H1 (cell line): ENCODE results near the gene ZNF512. TPM values are rescaled to one million over a fixed set of nuclear protein-coding genes. Genes with fewer than 3 reads are reported as not detected.

Experiments
- EZH2 ChIP-seq: fragments of 200-600 bp; sonication (generic); IDR thresholded peaks from 2 replicates; pipeline ENCODE4 v1.7.1; 2012; ENCODE audit warnings: low read depth, mild to moderate bottlenecking, moderate library complexity, low read length, inconsistent platforms; ENCODE audit not compliant: severe bottlenecking
- GTF2F1 ChIP-seq: IDR thresholded peaks from 2 replicates; pipeline ENCODE4 v1.6.1; 2012; ENCODE audit warnings: low read depth, low read length, improper control_type of control experiment, borderline replicate concordance
- HDAC2 ChIP-seq, 2 experiments: fragments of 300-600 bp in 1 of 2; sonication (generic) in 1 of 2; IDR thresholded peaks; 2 replicates each; pipeline ENCODE4 v1.6.1; 2011 to 2012; ENCODE audit warnings: low read depth in 2 of 2, low read length in 2 of 2, mild to moderate bottlenecking in 2 of 2, moderate library complexity in 2 of 2, borderline replicate concordance in 1 of 2, inconsistent platforms in 1 of 2
- KDM4A ChIP-seq: IDR thresholded peaks from one replicate; pipeline ENCODE4 v1.7.1; 2012; ENCODE audit warnings: low read depth, mild to moderate bottlenecking, moderate library complexity, low read length, inconsistent platforms; ENCODE audit not compliant: severe bottlenecking
- NANOG ChIP-seq: IDR thresholded peaks from 2 replicates; pipeline ENCODE4 v1.6.1; 2011; ENCODE audit warnings: low read length, low read depth, mild to moderate bottlenecking, inconsistent platforms; ENCODE audit not compliant: insufficient read depth, poor library complexity, severe bottlenecking
- RNF2 ChIP-seq: fragments of 200-900, 300-1000 bp; sonication (generic); IDR thresholded peaks from 2 replicates; pipeline ENCODE4 v1.7.1; 2016; ENCODE audit warnings: borderline replicate concordance, low read depth, mild to moderate bottlenecking, antibody characterized with exemption, low read length; ENCODE audit not compliant: poor library complexity, severe bottlenecking; ENCODE audit errors: missing control alignments
- SAP30 ChIP-seq: fragments of 300-600 bp; sonication (generic); IDR thresholded peaks from 2 replicates; pipeline ENCODE4 v1.7.1; 2012; ENCODE audit warnings: low read length, moderate library complexity, mild to moderate bottlenecking, inconsistent platforms; ENCODE audit not compliant: insufficient read depth, insufficient replicate concordance
- TAF1 ChIP-seq: IDR thresholded peaks from 2 replicates; pipeline ENCODE4 v1.6.1; 2011; ENCODE audit warnings: mild to moderate bottlenecking, low read depth, low read length
- TBP ChIP-seq: IDR thresholded peaks from 2 replicates; pipeline ENCODE4 v1.6.1; 2011; ENCODE audit warnings: low read depth, low read length, improper control_type of control experiment
- polyA plus RNA-seq, 7 experiments: library from polyadenylated mRNA; depleted of rRNA in 3 of 7; stranded (reverse) in 5 of 7; unstranded in 2 of 7; fragments of >200 nt in 5 of 7; fragments of 200-250 nt in 2 of 7; gene quantifications; 1 replicate in 5 of 7; 2 replicates in 1 of 7; 4 replicates in 1 of 7; pipeline versions ENCODE4 v1.2.1 to v1.2.3, GENCODE V29; 2011 to 2013; ENCODE audit warnings: missing spikeins in 2 of 7, mixed read lengths in 2 of 7
- total RNA-seq: library from RNA; stranded (reverse); fragmentation: NEBNext Ultra II Directional; extraction: Animal tissue kit (Norgen Biotek cat#: 25700); gene quantifications from 2 replicates; pipeline ENCODE4 v1.2.1, GENCODE V29; 2021
- TF ChIP-seq, protein P1 (sequence below): fragments of 300-600 bp; sonication (generic); IDR thresholded peaks from 2 replicates; pipeline ENCODE4 v1.7.1; 2012; ENCODE audit warnings: low read length, moderate library complexity, mild to moderate bottlenecking, inconsistent platforms; ENCODE audit not compliant: insufficient replicate concordance

ZNF512 gene
- total and polyA plus RNA-seq, 2 of the 8 experiments (the other 6 are each of a cell fraction or from before 2014, with no cell fraction given) = 17.6 to 37.9 TPM

DNA sequence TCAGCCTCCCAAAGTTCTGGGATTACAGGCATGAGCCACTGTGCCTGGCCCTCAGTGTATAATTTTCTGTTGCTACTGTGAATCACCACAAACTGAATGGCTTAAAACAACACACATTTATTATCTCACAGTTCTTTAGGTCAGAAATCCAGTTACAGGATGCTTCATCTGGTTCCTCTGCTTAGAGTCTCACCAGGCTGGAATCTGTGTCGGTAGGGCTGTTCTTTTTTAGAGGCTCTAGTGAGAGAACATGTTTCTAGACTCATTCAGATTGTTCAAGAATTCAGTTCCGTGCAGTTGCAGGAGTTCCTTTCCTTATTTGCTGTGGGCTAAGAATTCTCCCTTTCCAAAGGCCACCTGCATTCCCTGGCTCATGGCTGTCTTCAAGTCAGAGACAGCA, 23.8 kb downstream of the ZNF512 start (continued):
- TF ChIP-seq, protein P1, sequence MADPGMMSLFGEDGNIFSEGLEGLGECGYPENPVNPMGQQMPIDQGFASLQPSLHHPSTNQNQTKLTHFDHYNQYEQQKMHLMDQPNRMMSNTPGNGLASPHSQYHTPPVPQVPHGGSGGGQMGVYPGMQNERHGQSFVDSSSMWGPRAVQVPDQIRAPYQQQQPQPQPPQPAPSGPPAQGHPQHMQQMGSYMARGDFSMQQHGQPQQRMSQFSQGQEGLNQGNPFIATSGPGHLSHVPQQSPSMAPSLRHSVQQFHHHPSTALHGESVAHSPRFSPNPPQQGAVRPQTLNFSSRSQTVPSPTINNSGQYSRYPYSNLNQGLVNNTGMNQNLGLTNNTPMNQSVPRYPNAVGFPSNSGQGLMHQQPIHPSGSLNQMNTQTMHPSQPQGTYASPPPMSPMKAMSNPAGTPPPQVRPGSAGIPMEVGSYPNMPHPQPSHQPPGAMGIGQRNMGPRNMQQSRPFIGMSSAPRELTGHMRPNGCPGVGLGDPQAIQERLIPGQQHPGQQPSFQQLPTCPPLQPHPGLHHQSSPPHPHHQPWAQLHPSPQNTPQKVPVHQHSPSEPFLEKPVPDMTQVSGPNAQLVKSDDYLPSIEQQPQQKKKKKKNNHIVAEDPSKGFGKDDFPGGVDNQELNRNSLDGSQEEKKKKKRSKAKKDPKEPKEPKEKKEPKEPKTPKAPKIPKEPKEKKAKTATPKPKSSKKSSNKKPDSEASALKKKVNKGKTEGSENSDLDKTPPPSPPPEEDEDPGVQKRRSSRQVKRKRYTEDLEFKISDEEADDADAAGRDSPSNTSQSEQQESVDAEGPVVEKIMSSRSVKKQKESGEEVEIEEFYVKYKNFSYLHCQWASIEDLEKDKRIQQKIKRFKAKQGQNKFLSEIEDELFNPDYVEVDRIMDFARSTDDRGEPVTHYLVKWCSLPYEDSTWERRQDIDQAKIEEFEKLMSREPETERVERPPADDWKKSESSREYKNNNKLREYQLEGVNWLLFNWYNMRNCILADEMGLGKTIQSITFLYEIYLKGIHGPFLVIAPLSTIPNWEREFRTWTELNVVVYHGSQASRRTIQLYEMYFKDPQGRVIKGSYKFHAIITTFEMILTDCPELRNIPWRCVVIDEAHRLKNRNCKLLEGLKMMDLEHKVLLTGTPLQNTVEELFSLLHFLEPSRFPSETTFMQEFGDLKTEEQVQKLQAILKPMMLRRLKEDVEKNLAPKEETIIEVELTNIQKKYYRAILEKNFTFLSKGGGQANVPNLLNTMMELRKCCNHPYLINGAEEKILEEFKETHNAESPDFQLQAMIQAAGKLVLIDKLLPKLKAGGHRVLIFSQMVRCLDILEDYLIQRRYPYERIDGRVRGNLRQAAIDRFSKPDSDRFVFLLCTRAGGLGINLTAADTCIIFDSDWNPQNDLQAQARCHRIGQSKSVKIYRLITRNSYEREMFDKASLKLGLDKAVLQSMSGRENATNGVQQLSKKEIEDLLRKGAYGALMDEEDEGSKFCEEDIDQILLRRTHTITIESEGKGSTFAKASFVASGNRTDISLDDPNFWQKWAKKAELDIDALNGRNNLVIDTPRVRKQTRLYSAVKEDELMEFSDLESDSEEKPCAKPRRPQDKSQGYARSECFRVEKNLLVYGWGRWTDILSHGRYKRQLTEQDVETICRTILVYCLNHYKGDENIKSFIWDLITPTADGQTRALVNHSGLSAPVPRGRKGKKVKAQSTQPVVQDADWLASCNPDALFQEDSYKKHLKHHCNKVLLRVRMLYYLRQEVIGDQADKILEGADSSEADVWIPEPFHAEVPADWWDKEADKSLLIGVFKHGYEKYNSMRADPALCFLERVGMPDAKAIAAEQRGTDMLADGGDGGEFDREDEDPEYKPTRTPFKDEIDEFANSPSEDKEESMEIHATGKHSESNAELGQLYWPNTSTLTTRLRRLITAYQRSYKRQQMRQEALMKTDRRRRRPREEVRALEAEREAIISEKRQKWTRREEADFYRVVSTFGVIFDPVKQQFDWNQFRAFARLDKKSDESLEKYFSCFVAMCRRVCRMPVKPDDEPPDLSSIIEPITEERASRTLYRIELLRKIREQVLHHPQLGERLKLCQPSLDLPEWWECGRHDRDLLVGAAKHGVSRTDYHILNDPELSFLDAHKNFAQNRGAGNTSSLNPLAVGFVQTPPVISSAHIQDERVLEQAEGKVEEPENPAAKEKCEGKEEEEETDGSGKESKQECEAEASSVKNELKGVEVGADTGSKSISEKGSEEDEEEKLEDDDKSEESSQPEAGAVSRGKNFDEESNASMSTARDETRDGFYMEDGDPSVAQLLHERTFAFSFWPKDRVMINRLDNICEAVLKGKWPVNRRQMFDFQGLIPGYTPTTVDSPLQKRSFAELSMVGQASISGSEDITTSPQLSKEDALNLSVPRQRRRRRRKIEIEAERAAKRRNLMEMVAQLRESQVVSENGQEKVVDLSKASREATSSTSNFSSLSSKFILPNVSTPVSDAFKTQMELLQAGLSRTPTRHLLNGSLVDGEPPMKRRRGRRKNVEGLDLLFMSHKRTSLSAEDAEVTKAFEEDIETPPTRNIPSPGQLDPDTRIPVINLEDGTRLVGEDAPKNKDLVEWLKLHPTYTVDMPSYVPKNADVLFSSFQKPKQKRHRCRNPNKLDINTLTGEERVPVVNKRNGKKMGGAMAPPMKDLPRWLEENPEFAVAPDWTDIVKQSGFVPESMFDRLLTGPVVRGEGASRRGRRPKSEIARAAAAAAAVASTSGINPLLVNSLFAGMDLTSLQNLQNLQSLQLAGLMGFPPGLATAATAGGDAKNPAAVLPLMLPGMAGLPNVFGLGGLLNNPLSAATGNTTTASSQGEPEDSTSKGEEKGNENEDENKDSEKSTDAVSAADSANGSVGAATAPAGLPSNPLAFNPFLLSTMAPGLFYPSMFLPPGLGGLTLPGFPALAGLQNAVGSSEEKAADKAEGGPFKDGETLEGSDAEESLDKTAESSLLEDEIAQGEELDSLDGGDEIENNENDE = no peak
- no peak for TF ChIP-seq TAF1
- TF ChIP-seq NANOG = no peak
- no peak for TF ChIP-seq KDM4A
- no peak for TF ChIP-seq TBP
- TF ChIP-seq SAP30 = no peak
- no peak for TF ChIP-seq HDAC2 (IDR thresholded peaks at IDR 0.05; ENCODE audit: borderline replicate concordance in 1 of 2, low read depth in 2 of 2, low read length in 2 of 2)
- TF ChIP-seq EZH2 = no peak
- no peak for TF ChIP-seq GTF2F1
- TF ChIP-seq RNF2 = no peak
